HEK293T (cell line): ENCODE measurements around the gene TJP3.

Experiments used
- FOXA1 ChIP-seq: fragments of 450-650 bp; IDR thresholded peaks from 2 replicates; pipeline ENCODE4 v1.6.1; 2016; ENCODE audit warnings: mild to moderate bottlenecking
- PKNOX1 ChIP-seq: fragments of 450-650 bp; IDR thresholded peaks from 2 replicates; pipeline ENCODE4 v1.6.1; 2016
- SP1 ChIP-seq: fragments of 450-650 bp; IDR thresholded peaks from 2 replicates; pipeline ENCODE4 v1.6.1; 2017
- SUZ12 ChIP-seq: fragments of 450-650 bp; IDR thresholded peaks from 2 replicates; pipeline ENCODE4 v1.6.1; 2016; ENCODE audit warnings: mild to moderate bottlenecking

GRCh38 chr19:3768015-3768747 lies 60.0 kb downstream of the TJP3 start:
- TF ChIP-seq FOXA1 (no peak), PKNOX1 (no peak), SP1 (no peak), SUZ12 (no peak)
